HepG2 (cell line): ENCODE measurements around the gene CDK11B. TPM values are rescaled to one million over a fixed set of nuclear protein-coding genes. Genes with fewer than 3 reads are reported as not detected.

ENCODE experiments used
- ARNTL ChIP-seq: sonication (generic); formaldehyde crosslinking; IDR thresholded peaks from 2 replicates; pipeline ENCODE4 v1.4.0; 2020; ENCODE audit warnings: mild to moderate bottlenecking, missing genetic modification reagents
- ATM ChIP-seq: fragments of 450-650 bp; IDR thresholded peaks from 2 replicates; pipeline ENCODE4 v1.7.1; 2017; ENCODE audit warnings: mild to moderate bottlenecking, borderline replicate concordance
- CHD4 ChIP-seq: fragments of 200-600 bp; sonication (generic); IDR thresholded peaks from 2 replicates; pipeline ENCODE4 v1.7.0; 2017; ENCODE audit warnings: mild to moderate bottlenecking, low read length, borderline replicate concordance
- CTCF ChIP-seq: sonication (generic); formaldehyde crosslinking; IDR thresholded peaks from 2 replicates; pipeline ENCODE4 v1.5.0; 2020; ENCODE audit warnings: mild to moderate bottlenecking, missing genetic modification reagents, moderate library complexity
- HCFC1 ChIP-seq: fragments of 150-350 bp; IDR thresholded peaks from 2 replicates; pipeline ENCODE4 v1.6.1; 2014; ENCODE audit warnings: low read depth, low read length
- HNRNPLL ChIP-seq: fragments of 200-400 bp; formaldehyde crosslinking; IDR thresholded peaks from 2 replicates; pipeline ENCODE4 v1.6.1; 2017; ENCODE audit warnings: mild to moderate bottlenecking, low read depth, low read length; ENCODE audit not compliant: poor library complexity, severe bottlenecking
- KLF6 ChIP-seq: IDR thresholded peaks from 2 replicates; pipeline ENCODE4 v1.8.0; 2016; ENCODE audit warnings: missing biosample characterization, missing genetic modification reagents
- MED13 ChIP-seq: sonication (generic); formaldehyde crosslinking; IDR thresholded peaks from 2 replicates; pipeline ENCODE4 v1.5.0; 2020; ENCODE audit warnings: missing genetic modification reagents
- NONO ChIP-seq, 2 experiments: fragments of 450-650 bp in 1 of 2; sonication (generic) in 1 of 2; formaldehyde crosslinking in 1 of 2; IDR thresholded peaks in 1 of 2; conservative IDR thresholded peaks in 1 of 2; 2 replicates each; pipeline versions ENCODE4 v1.6.1 to v1.8.0; 2017 to 2022; ENCODE audit warnings: mild to moderate bottlenecking in 1 of 2, missing genetic modification reagents in 1 of 2, moderate library complexity in 1 of 2
- POLR2G ChIP-seq: fragments of 200-400 bp; formaldehyde crosslinking; IDR thresholded peaks from 2 replicates; pipeline ENCODE4 v1.6.1; 2018; ENCODE audit warnings: mild to moderate bottlenecking, low read depth, low read length, moderate library complexity
- RBM22 ChIP-seq: fragments of 200-400 bp; formaldehyde crosslinking; optimal IDR thresholded peaks from 2 replicates; pipeline ENCODE3; 2017; ENCODE audit warnings: mild to moderate bottlenecking, low read length, moderate library complexity
- SAFB2 ChIP-seq: sonication (generic); formaldehyde crosslinking; IDR thresholded peaks from 2 replicates; pipeline ENCODE4 v1.5.1; 2020; ENCODE audit warnings: missing genetic modification reagents, low read depth, mild to moderate bottlenecking, borderline replicate concordance
- SP1 ChIP-seq, 2 experiments: fragments of 450-650 bp in 1 of 2; sonication (generic) in 1 of 2; formaldehyde crosslinking in 1 of 2; IDR thresholded peaks; 2 replicates each; pipeline versions ENCODE4 v1.4.0 to v1.6.1; 2016 to 2020; ENCODE audit warnings: missing genetic modification reagents in 1 of 2
- SPEN ChIP-seq: sonication (generic); formaldehyde crosslinking; IDR thresholded peaks from 2 replicates; pipeline ENCODE4 v1.5.1; 2020; ENCODE audit warnings: low read depth, mild to moderate bottlenecking, missing genetic modification reagents
- TFAP4 ChIP-seq: sonication (generic); IDR thresholded peaks from 2 replicates; pipeline ENCODE4 v1.6.1; 2016; ENCODE audit warnings: low read depth, borderline replicate concordance
- TMF1 ChIP-seq: sonication (generic); formaldehyde crosslinking; IDR thresholded peaks from 2 replicates; pipeline ENCODE4 v1.8.1; 2022; ENCODE audit warnings: low read depth, missing genetic modification reagents
- YEATS2 ChIP-seq: sonication (generic); formaldehyde crosslinking; IDR thresholded peaks from 2 replicates; pipeline ENCODE4 v1.4.0; 2020; ENCODE audit warnings: missing genetic modification reagents, borderline replicate concordance
- ZNF317 ChIP-seq: sonication (generic); formaldehyde crosslinking; IDR thresholded peaks from 2 replicates; pipeline ENCODE4 v1.5.0; 2020; ENCODE audit warnings: mild to moderate bottlenecking, missing genetic modification reagents
- ZNF333 ChIP-seq: sonication (generic); formaldehyde crosslinking; IDR thresholded peaks from 2 replicates; pipeline ENCODE4 v1.4.0; 2020; ENCODE audit warnings: mild to moderate bottlenecking, missing genetic modification reagents, borderline replicate concordance
- ZNF441 ChIP-seq: sonication (generic); formaldehyde crosslinking; IDR thresholded peaks from 2 replicates; pipeline ENCODE4 v1.7.0; 2021; ENCODE audit warnings: missing genetic modification reagents, borderline replicate concordance
- ZNF501 ChIP-seq: sonication (generic); formaldehyde crosslinking; IDR thresholded peaks from 2 replicates; pipeline ENCODE4 v1.5.1; 2020; ENCODE audit warnings: mild to moderate bottlenecking, moderate library complexity, missing genetic modification reagents
- ZNF550 ChIP-seq: sonication (generic); formaldehyde crosslinking; IDR thresholded peaks from 2 replicates; pipeline ENCODE4 v1.4.0; 2020; ENCODE audit warnings: mild to moderate bottlenecking, missing genetic modification reagents, borderline replicate concordance
- ZNF556 ChIP-seq: sonication (generic); formaldehyde crosslinking; IDR thresholded peaks from 2 replicates; pipeline ENCODE4 v1.4.0; 2020; ENCODE audit warnings: mild to moderate bottlenecking, missing genetic modification reagents, borderline replicate concordance
- ZNF564 ChIP-seq: sonication (generic); formaldehyde crosslinking; IDR thresholded peaks from 2 replicates; pipeline ENCODE4 v1.8.1; 2023; ENCODE audit warnings: mild to moderate bottlenecking, missing genetic modification reagents
- ZNF580 ChIP-seq: IDR thresholded peaks from 2 replicates; pipeline ENCODE4 v1.6.1; 2016; ENCODE audit warnings: low read depth, borderline replicate concordance
- ZNF780A ChIP-seq: sonication (generic); formaldehyde crosslinking; IDR thresholded peaks from 2 replicates; pipeline ENCODE4 v1.8.0; 2022; ENCODE audit warnings: mild to moderate bottlenecking, missing genetic modification reagents, moderate library complexity
- ZSCAN12 ChIP-seq: sonication (generic); formaldehyde crosslinking; IDR thresholded peaks from 2 replicates; pipeline ENCODE4 v1.9.0; 2021; ENCODE audit warnings: mild to moderate bottlenecking, missing genetic modification reagents
- ZSCAN22 ChIP-seq: sonication (generic); formaldehyde crosslinking; IDR thresholded peaks from 2 replicates; pipeline ENCODE4 v1.4.0; 2020; ENCODE audit warnings: mild to moderate bottlenecking, missing genetic modification reagents
- polyA plus RNA-seq, 8 experiments: library from polyadenylated mRNA; depleted of rRNA in 3 of 8; stranded (reverse) in 7 of 8; unstranded in 1 of 8; fragments of >200 nt; fragmentation: Illumina TruSeq in 4 of 8; extraction: Trizol in 4 of 8; gene quantifications; 2 replicates each; pipeline versions ENCODE4 v1.2.1 to v1.2.3, GENCODE V29; 2011 to 2016; ENCODE audit warnings: low read depth in 4 of 8, missing spikeins in 1 of 8, mixed read lengths in 1 of 8; ENCODE audit not compliant: insufficient read depth in 1 of 8
- total RNA-seq, 5 experiments: library from RNA; depleted of rRNA; stranded (reverse); fragments of >200 nt; fragmentation: Illumina TruSeq; extraction: Trizol; gene quantifications; 2 replicates each; pipeline ENCODE4 v1.2.3, GENCODE V29; 2016; ENCODE audit warnings: low read depth in 1 of 5

The CDK11B gene
- total and polyA plus RNA-seq, 2 of the 13 experiments (the other 11 are each of a cell fraction or from before 2014, with no cell fraction given) = 3.6 to 15.1 TPM

- TF ChIP-seq ZNF580 (CRISPR knock-in tag) (peak; percentile 77; the same call in 1 of the 2 replicates), HNRNPLL (peak; percentile 63), ZNF333 (CRISPR knock-in tag) (peak; percentile 67; the same call in 1 of the 2 replicates), HCFC1 (peak; percentile 82), SPEN (CRISPR knock-in tag) (peak; percentile 66; the same call in 1 of the 2 replicates), ZSCAN22 (no peak), CTCF (CRISPR knock-in tag) (0 out of 2 replicates have a peak, but pooled peaks have one; percentile 10), MED13 (CRISPR knock-in tag) (peak; percentile 44; the same call in 1 of the 2 replicates), ZNF564 (CRISPR knock-in tag) (peak; percentile 53; the same call in 1 of the 2 replicates), ZNF550 (CRISPR knock-in tag) (0 out of 2 replicates have a peak, but pooled peaks have one; percentile 50), RBM22 (peak; percentile 12), ZNF441 (peak; percentile 57; the same call in 1 of the 2 replicates), ZNF501 (peak; percentile 68), ZNF317 (CRISPR knock-in tag) (no peak), POLR2G (peak; percentile 91), SAFB2 (peak; percentile 81; the same call in 1 of the 2 replicates), TMF1 (CRISPR knock-in tag) (peak; percentile 72; the same call in 1 of the 2 replicates), ZNF556 (peak; percentile 96), ATM (no peak), ZNF780A (CRISPR knock-in tag) (no peak), ARNTL (CRISPR knock-in tag) (peak; percentile 80), TFAP4 (no peak), NONO (IDR thresholded peaks at IDR 0.05) (no peak), NONO (CRISPR knock-in tag; conservative IDR thresholded peaks at IDR 0.05) (peak; percentile 89), ZSCAN12 (CRISPR knock-in tag) (no peak; the same call in 1 of the 2 replicates), SP1 (IDR thresholded peaks at IDR 0.05) (no peak), SP1 (CRISPR knock-in tag; IDR thresholded peaks at IDR 0.05) (peak; percentile 97), YEATS2 (CRISPR knock-in tag) (peak; percentile 81), CHD4 (no peak), KLF6 (CRISPR knock-in tag) (peak; percentile 78; the same call in 1 of the 2 replicates)
Measured at GRCh38 chr1:1615256-1616044, 43.4 kb downstream of the CDK11B start, which contains the start of gene MIB2 (continued).
